ENCODE data around the gene SULT4A1.

Gene SULT4A1

GRCh38 chr22:43843783-43844530 is 18.4 kb downstream of the SULT4A1 start:
- no peak for DNase-seq

- DNase-seq = no peak
These were observed 20.6 kb downstream of the SULT4A1 start for GRCh38 chr22:43841742-43842141.

GRCh38 chr22:43840851-43841250 is 21.5 kb downstream of the SULT4A1 start:
- no peak for DNase-seq

- DNase-seq = no peak
These were observed 21.9 kb downstream of the SULT4A1 start for GRCh38 chr22:43840431-43840830.

- no peak for DNase-seq
These were observed 22.5 kb downstream of the SULT4A1 start for GRCh38 chr22:43839781-43840180.

GRCh38 chr22:43838571-43839307 is 23.6 kb downstream of the SULT4A1 start:
- no peak for DNase-seq

GRCh38 chr22:43838161-43838560 is 24.2 kb downstream of the SULT4A1 start:
- no peak for DNase-seq

- no peak for DNase-seq
These were observed 24.6 kb downstream of the SULT4A1 start for GRCh38 chr22:43837666-43838065.

GRCh38 chr22:43835736-43836135 is 26.6 kb downstream of the SULT4A1 start:
- DNase-seq = no peak

GRCh38 chr22:43835166-43835565 is 27.1 kb downstream of the SULT4A1 start:
- DNase-seq = no peak

- no peak for DNase-seq
These were observed 28.8 kb downstream of the SULT4A1 start for GRCh38 chr22:43833286-43834240.

- DNase-seq = no peak
These were observed 29.7 kb downstream of the SULT4A1 start for GRCh38 chr22:43832393-43833265.

- no peak for DNase-seq
These were observed 30.5 kb downstream of the SULT4A1 start for GRCh38 chr22:43831561-43832392.

- DNase-seq = no peak
These were observed 31.3 kb downstream of the SULT4A1 start for GRCh38 chr22:43830931-43831560.

GRCh38 chr22:43829904-43830851 is 32.1 kb downstream of the SULT4A1 start:
- DNase-seq = no peak

- no peak for DNase-seq
These were observed 33.1 kb downstream of the SULT4A1 start for GRCh38 chr22:43828998-43829782.

- DNase-seq = no peak
These were observed 33.7 kb downstream of the SULT4A1 start for GRCh38 chr22:43828725-43828997.

- no peak for DNase-seq
These were observed 34.2 kb downstream of the SULT4A1 start for GRCh38 chr22:43827926-43828724.
